HG02588 (cell line): ENCODE measurements around the gene NPLOC4.
A peak's percentile ranks its signal among the peaks of the same experiment; 100 is the strongest.
"Not testable (repeated sequence)": the region's sequence is repeated elsewhere in the genome, so short reads cannot be mapped to it uniquely, and the experiment has no call there.

Source experiments
- ATAC-seq: cut with Tn5 transposase; IDR thresholded peaks from one replicate; pipeline ENCODE4 v1.9.1; 2021; ENCODE audit warnings: mild to moderate bottlenecking, moderate library complexity; ENCODE audit not compliant: unreplicated experiment

The NPLOC4 gene

DNA sequence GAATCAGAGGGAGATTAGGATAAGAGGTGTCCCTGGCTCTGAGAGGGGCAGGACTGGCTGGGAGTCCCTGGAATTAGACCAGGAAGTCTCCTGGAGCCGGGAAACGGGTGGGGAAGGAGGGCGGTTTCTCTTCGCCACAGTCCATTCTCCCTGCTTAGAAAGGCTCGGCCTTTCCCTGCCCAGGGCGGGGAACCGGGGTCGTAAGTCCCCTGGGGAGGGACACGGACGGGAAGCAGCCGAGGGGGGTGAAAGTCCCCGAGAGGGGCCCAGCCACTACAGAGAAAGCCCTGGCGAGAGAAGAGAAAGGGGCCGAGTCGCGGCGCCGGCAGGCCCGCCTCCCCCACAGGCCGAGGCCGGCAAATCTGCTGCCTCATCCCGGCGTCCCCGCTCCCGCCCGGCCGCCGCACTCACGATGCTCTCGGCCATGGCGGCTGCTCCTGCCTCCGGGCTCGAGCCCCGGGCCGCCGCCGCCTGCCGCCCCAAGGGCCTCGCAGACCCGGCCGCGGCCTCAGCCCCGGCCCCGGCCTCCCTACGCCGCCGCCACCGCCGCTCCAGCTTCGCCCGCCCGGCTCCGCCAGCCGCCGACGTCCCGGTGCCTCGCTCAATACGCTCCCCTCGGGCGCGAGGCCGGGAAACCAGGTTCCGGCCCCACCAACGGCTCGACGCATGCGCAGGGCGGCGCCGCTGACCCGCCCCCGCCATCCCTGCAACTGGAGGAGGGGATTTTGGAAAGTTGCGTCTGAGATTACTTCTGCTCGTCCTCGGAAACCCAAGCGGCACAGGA lies at the start of gene NPLOC4, which contains the start of gene TSPAN10:
NPLOC4 (minus strand) TSS at position 608 of the 784 bp plus-strand sequence; CDS start at position 426, 182 bp downstream.
TSPAN10 (plus strand) TSS at position 692 of the 784 bp plus-strand sequence. CDS start 5,217 bp downstream, outside the sequence.
- peak; percentile 85 for ATAC-seq

DNA sequence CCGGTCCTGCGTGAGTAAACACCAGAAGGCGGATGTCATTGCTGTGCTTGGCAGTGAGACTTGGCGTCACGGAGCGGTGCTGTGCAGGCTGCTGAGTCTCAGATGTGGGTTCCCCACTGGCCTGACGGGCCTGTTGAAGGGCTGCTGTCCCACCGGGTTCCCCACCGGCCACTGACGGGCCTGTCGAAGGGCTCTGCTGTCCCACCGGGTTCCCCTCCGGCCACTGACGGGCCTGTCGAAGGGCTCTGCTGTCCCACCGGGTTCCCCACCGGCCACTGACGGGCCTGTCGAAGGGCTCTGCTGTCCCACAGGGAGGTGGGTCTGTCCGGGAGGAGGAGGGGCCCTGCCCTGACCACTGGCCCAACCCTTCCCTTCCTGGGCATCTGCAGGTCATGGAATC lies 49.7 kb upstream of the NPLOC4 start:
- ATAC-seq: no peak

DNA sequence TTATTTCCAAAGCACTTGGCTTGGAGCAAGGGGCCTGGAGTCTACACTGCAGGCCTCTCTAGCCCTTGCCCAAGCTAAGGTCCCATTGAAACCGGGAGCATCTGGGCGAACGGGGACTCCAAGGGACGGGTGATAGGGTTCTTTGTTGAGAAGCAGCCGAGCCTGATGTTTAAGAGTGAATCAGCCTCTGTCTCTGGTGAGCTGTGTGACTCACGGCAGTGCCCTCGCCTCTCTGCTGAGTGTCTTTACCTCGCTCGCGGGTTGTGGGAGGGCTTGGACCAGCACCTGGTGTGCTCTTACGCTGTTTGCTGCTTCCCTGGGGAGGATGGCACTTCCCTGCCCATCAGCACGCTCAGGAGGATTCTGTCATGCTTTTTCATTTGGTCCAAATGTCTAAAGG lies 48.2 kb upstream of the NPLOC4 start:
- ATAC-seq: no peak

DNA sequence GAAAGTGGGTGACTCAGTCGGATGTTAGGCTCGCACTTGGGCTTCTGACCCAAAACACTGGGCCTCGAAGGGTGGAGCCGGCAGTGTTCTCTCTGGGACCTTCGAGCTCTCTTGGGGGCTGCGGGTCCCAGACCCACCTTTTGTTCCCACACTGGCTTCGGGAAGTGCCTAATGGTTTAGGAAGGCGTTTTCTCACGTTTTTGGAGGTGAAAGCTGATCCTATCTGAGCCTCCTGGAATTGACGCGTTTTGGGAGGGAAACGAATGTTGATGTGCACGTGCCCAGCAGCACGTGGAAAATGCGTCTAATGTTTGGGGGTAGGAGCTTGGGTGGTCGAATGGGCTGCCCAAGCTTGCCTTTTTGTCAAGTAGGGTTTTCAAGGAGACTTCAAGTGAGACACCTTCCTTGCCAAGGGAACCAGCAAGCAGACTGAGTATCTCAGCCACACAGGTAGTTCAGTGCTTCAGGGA lies 47.6 kb upstream of the NPLOC4 start:
- ATAC-seq: no peak

DNA sequence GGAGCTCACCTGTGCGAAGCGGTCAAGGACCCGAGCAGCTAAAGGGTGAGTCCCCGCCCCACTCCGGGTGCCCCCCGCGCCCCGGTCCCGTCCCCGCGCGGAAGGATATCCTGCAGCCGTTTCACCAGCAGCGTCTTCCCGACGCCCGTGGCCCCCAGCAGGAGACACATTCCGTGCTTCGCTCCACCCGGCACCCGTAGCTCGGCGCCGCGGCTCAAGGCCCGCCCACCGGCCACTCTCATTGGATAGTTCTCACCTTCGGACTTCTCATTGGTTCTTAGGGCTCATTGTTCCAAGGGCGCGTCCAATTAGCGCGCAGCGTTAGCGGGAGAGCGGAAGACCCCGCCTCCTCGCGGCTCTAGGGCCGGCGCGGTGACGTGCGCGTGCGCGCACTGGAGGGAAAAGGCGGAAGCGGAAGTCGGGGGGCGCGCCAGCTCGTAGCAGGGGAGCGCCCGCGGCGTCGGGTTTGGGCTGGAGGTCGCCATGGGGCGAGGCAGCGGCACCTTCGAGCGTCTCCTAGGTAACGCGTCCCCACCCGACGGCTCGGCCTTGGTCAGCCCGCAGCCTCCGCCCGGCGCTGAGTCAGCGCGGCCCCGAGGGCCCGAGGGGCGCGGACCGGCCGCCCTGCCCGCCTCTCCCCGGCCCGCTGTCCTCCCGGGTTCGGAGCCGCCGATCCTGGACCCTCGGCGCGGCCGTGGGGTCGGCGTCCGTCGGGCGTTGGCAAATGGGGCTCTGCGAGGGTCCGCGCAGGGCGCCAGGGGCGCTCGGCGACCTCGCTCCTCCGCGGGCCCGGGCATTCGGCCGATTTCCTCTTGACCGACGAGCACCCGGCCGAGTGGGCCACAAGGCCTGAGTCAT lies 46.9 kb upstream of the NPLOC4 start, which contains the start of the genes ARL16 and HGS:
ARL16 (minus strand) TSS at position 214 of the 858 bp plus-strand sequence; CDS start at position 170, 44 bp downstream.
HGS (plus strand) TSS at position 428 of the 858 bp plus-strand sequence; CDS start at position 484, 56 bp downstream.
- ATAC-seq: peak; percentile 84

DNA sequence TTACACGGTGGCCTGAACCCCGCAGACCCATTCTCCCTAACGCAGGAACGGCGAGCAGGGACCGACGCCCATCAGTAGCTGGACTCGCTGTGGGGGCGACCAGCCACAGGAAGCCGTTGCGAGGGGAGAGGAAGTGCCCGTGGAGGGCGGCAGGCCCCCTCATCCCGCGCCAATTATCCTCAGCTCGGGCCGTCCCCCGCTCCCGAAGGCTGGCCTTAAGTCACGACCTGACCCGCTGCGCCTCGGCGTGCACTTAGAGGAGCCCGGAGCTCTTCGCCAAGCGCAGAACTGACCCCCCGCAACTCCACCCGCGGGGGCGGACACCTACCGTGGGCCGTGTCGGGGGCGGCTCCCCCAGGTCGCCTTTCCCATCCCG lies 46.3 kb upstream of the NPLOC4 start:
- peak; percentile 5 for ATAC-seq

DNA sequence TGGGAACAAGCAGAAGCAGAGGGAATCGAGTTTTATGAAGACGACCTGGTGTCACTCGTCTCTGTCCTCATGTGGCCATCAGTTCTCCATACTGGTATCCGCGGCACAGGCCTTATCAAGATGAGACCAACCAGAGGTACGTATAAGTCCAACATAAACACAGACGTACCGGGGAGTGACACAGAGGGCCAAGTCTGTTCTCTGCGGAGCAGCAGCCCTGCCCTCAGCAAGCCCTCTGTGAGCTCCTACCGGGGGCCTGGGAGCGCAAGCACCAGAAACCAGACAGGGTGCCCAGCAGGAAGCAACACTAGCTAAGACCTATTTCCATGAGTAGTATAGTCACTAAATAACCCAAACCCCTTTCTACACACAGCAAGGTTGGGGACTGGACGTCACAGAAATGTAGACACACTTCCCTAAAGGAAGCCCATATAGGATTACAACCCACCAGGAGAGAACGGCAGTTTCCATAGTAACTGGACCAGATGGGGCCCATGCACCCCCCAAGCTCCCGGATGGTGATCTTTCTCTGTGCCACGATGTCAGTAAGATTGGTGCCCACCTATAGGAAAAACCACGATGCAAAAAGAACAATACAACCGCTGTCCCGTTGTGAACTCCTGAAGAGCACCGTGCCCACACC lies 45.8 kb upstream of the NPLOC4 start:
- ATAC-seq: no peak

DNA sequence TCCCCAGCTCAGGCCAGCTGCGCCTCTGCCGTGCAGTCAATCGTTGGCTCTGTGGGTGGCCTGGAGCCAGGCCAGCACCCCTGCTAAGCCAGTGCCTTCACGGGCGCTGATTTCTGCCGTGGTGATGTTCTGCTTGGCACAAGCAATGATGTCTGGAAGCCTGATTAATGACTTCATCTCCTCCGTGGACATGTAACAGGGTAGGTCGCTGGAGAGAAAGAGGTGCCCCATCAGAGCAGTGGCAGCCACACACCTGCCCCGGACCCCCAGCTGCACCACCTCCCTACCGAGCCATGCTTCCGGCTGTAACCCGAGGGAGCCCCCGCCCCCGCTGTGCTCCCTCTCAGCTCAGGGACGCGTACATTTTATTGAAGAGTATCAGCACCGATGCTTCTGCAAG lies 44.8 kb upstream of the NPLOC4 start:
- ATAC-seq: no peak

DNA sequence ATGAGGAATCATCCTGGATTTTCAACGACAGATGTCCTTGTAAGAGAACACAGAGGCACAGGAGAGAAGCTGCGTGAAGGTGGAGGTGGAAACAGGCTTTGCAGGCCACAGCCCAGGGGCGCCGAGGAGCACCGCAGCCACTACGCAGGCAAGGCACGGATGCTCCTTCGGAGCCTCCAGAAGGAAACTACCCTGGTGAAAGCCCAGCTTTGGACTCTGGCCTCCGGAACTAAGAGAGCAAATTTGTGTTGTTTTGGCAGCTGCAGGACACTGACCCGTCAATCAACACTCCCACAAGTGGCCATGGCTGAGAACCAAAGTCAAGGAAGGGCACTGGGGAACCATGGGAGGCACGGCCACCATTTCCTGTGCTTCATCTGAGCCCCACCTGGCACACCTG lies 43.2 kb upstream of the NPLOC4 start:
- ATAC-seq: no peak

DNA sequence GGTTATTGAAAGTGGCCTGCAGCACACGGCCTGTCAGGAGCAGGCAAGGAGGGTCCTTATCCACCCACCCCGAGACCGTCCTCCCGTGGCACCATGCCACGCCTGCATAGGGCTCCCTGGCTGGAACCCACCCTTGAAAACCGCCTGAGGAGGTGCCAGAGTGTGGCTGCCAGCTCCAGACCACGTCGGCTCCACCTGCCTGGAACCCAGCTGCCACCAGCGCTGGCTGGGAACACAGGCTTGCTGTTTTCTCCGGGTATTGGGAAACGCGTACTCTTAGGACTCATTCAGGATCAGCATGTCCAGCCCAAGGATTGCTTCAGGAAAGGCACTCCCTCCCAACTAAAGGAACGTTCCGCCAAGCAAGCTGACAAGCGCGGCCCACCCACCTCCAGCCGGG lies 40.0 kb upstream of the NPLOC4 start:
- no peak for ATAC-seq

DNA sequence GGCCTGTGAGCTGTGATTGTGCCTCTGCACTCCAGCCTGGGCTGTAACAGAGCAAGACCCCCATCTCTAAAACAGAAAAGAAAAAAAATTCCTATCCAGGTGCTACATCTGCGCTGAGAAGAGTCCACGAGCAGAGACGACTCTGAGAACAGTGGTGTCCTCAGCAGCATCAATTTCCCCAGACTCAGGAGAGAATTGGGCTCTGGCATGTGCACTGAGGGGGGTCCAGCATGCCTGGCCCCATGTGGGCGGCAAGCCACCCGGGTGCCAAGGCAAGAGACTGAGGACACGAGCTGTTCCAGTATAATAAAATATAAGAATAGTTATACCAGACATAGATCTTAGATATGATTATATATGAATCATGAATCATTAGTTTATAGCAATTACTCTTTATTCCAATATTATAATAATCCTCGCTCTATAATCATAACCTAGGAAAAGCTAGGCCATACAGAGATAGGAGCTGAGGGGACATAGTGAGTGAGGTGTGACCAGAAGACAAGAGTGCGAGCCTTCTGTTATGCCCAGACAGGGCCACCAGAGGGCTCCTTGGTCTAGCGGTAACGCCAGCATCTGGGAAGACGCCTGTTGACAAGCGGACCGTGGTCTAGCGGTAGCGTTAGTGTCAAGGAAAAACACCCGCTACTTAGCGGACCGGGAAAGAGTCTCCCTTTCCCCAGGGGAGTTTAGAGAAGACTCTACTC lies 38.8 kb upstream of the NPLOC4 start:
- not testable (repeated sequence) for ATAC-seq

DNA sequence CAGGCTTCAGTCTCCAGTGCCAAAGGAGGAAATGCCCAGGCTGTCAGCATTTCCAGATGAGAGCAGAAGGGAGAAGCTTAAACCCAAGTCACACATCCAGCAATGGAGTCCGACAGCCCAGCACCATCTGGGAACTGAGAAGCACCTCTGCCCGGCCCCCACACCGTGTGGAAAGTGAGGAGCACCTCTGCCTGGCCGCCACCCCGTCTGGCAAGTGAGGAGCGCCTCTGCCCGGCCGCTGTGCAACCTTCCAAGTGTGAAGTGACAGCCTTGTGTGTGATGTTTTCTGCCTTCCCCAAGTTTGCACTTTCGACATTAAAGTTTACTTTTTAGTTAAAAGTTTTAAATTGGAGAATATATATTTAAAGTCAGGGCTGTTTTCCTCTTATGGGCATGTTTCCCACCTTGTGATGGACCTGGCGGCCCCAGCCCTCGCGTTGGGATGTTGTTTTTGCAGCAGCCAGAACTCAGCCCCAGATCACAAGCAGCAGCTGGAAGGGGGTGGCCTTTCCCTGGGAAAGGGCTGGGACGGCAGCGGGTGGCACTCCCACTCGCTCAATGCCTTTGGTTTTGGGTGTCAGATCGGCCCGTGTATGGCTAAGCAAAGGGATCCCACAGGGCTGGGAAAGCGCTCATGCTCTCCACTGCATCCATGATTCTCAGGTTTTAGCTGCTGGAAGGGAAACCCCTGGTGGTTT lies 36.8 kb upstream of the NPLOC4 start:
- no peak for ATAC-seq

DNA sequence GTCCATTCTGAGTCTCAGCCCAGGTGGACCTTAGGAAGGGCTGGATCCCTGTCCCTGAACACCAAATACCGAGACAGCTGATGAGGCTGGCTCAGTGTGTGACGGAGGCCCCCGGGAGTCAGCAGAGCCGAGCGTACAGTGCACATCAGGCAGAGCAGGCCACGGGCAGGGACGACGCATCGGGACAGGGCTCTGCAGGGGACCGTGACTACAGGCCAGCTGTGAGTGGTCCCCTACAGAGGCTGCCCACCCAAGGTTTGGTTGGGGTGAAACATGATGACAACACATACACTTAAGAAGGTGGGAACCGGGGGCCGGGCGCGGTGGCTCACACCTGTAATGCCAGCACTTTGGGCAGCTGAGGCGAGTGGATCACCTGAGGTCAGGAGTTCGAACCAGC lies 36.0 kb upstream of the NPLOC4 start:
- ATAC-seq: no peak

DNA sequence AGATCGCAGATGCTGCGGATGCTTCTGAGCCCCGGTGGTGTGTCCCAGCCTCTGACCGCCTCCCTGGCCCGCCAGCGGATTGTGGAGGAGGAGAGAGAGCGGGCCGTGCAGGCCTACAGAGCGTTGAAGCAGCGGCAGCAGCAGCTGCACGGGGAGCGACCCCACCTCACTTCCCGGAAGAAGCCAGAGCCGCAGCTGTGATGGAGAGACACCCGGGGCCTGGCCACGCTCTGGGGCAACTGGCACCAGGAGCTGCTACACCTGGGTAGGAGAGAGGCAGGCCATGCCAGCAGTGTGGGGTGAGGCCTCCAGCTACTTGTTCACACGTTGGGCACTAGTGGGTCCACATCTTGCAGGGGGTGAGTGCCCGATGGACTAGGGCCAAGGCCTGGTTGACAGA lies 35.6 kb upstream of the NPLOC4 start:
- no peak for ATAC-seq

DNA sequence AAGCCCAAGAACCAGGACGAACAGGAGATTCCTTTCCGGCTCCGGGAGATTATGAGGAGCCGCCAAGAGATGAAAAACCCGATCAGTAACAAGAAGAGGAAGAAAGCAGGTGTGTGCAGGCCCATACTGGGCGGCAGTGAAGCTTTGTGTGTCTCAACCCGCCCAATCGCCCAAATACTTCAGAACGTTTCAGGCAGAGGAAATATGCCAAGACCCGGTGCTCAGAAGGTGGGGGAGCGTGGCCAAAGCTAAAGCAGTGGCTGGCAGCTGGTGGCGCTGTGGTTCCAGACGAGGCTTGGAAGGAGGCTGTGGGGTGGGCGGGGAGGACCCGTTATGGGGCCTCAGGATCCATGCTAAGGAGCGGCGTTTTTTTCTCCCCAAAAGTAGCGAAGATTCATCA lies 30.8 kb upstream of the NPLOC4 start:
- ATAC-seq: no peak

DNA sequence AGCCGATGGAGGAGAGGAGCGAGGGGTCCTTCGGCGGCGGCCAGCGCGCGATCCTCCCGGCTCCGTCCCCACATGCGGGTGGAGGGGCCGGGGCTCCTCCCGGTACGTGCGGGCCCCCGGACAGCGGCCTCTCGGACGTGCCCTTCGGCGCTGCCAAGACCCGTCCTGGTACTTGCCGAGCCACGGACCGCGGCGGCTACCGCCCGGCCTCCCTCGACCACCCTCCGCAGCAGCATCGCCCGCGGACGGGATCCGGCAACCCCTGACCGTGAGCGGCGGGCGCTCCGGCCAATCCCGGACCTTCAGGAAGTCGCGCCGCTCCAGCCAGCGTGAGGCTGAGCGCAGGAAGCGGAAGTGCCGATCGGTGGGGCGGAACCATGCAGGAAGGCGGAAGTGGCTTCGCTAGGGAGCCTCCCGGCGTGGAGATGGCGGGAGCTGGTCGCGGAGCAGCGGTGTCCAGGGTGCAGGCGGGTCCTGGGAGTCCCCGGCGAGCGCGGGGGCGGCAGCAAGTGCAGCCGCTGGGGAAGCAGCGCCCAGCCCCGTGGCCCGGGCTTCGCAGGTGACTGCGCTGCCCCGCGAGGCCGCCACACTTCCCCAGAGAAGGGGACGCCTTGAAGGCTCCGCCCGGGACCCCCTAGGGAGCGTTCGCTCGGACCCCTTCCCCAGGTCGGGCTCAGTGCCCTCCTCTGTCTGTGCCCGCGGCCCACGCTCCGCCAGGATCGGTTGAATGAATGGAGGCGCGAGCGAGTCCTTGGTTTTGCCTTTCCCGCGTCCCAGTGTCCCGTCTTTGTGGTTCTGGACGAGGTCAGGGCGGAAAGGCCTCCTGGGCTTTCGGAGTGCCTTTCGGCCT lies 29.7 kb upstream of the NPLOC4 start, which contains the start of the genes CCDC137 and OXLD1:
CCDC137 (plus strand) TSS at position 396 of the 850 bp plus-strand sequence; CDS start at position 426, 30 bp downstream.
OXLD1 (minus strand) TSS at position 264 of the 850 bp plus-strand sequence; CDS start at position 236, 28 bp downstream.
- ATAC-seq: peak; percentile 82

DNA sequence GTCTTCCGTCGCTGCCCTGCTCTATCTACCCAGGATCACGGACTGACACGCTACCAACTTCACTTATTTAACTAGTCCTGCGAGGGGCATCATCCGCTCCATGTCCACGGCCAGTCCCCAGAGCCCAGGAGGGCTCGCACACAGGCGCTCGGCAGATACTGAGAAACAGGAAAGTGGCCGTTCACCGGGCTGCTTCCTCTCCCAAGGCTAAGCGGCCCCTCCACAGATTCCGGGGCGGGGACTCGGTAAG lies 29.1 kb upstream of the NPLOC4 start:
- ATAC-seq: peak; percentile 11

DNA sequence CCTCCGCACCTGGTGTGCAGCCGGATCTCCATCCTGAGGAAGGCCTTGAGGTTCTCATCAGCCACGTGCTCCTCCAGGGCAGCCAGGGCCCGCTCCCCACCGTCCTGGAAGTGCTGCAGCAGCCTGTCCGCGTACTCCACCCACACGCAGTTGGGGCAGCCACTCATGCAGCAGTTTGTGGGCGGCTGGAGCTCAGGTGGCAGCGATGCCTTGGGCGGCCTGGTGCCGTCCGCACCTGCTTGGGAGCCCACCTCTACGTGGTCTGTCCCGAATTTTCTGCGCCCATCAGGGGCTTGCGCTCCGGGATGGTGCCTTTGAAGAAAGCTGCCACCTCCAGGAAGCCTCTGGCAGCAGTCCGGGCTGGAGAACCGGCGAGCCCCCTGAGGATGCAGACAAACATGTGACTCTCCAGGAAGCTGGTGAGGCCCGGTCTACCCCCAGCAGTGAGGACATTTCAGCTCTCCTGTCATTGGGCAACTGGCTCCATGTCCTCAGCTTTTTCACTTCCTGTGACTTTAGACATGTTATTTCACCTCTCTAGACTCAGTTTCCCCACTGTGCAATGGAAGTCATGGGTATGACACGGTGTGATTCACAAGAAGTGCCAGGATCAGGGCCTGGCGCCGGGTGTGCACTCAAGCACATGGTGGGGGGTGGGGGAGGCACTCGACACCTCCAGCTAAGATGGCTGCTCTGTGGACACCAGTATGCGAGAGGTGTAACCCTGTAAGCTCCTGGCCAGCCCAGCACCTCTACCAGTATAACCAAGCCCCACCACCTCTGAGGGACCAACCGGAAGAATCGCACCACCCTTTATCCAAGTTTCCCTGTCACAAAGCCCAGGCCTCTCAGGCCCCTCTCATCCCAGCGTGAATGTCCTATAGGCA lies 28.5 kb upstream of the NPLOC4 start:
- peak; percentile 6 for ATAC-seq
